Vagina (tissue), 2 donors: Measurements from ENCODE around the gene CIAO2B. TPM values are rescaled to one million over a fixed set of nuclear protein-coding genes. Genes with fewer than 3 reads are reported as not detected.

ENCODE experiments used
- DNase-seq, 2 donors: peaks; one replicate each; pipeline ENCODE4 v3.0.0-alpha.2; 2017; ENCODE audit errors: extremely low spot score in 2 of 2
- H3K27ac ChIP-seq: fragments of 200-600 bp; sonication (generic); one replicate; pipeline ENCODE4 v1.5.1; 2019
- H3K27me3 ChIP-seq: fragments of 200-600 bp; sonication (generic); one replicate; pipeline ENCODE4 v1.5.1; 2019
- H3K36me3 ChIP-seq, 2 donors: fragments of 200-600 bp; sonication (generic); one replicate each; pipeline ENCODE4 v1.5.1; 2017 to 2019
- H3K4me1 ChIP-seq: fragments of 200-600 bp; sonication (generic); one replicate; pipeline ENCODE4 v1.5.1; 2019
- H3K4me3 ChIP-seq, 2 donors: fragments of 200-600 bp; sonication (generic); 1 replicate in 1 of 2; 2 replicates in 1 of 2; pipeline ENCODE4 v1.5.1; 2016 to 2019
- H3K9me3 ChIP-seq: fragments of 200-600 bp; sonication (generic); one replicate; pipeline ENCODE4 v1.5.1; 2019
- CTCF ChIP-seq, 3 experiments: fragments of 450-650 bp in 2 of 3; fragments of 200-600 bp in 1 of 3; sonication (generic) in 1 of 3; IDR thresholded peaks; one replicate each; pipeline ENCODE4 v1.5.1; 2017 to 2019; ENCODE audit warnings: antibody characterized with exemption in 3 of 3, mild to moderate bottlenecking in 2 of 3, moderate library complexity in 2 of 3
- POLR2A ChIP-seq, 2 donors: fragments of 450-650 bp; IDR thresholded peaks; one replicate each; pipeline ENCODE4 v1.6.1; 2017; ENCODE audit warnings: antibody characterized with exemption in 2 of 2, mild to moderate bottlenecking in 2 of 2, moderate library complexity in 2 of 2
- POLR2AphosphoS5 ChIP-seq, 2 donors: sonication (generic); formaldehyde crosslinking; IDR thresholded peaks; one replicate each; pipeline ENCODE4 v1.9.0; 2017; ENCODE audit warnings: antibody characterized with exemption in 2 of 2, mild to moderate bottlenecking in 2 of 2, low read depth in 1 of 2; ENCODE audit not compliant: insufficient read depth in 1 of 2
- intact Hi-C: fragments of 100-400 bp; cut with DNase I; formaldehyde crosslinking; loops from one replicate; pipeline ENCODE4 v1.15.1; 2023
- total RNA-seq: library from RNA; depleted of rRNA; stranded (reverse); fragments of >200 nt; gene quantifications from one replicate; pipeline ENCODE4 v1.2.3, GENCODE V29; 2016

The CIAO2B gene
- total RNA-seq, 1 donor from 2014 or later = 105 TPM

GRCh38 chr16:66950437-66950836, 16.2 kb upstream of the CIAO2B start:
- no peak overlapping the region for H3K27ac ChIP-seq
- H3K36me3 ChIP-seq = no peaks in the 10 kb centered on the region
- TF ChIP-seq POLR2AphosphoS5 (IDR thresholded peaks at IDR 0.05; ENCODE audit: insufficient read depth in 1 of 2, low read depth in 1 of 2) = no peak
- TF ChIP-seq CTCF (IDR thresholded peaks at IDR 0.05) = no peak
- TF ChIP-seq POLR2A (IDR thresholded peaks at IDR 0.05) = no peak
- H3K9me3 ChIP-seq = no peaks in the 10 kb centered on the region
- no peak overlapping the region for H3K4me3 ChIP-seq
- no peaks in the 10 kb centered on the region for H3K27me3 ChIP-seq
- intact Hi-C loops = no loop called here
- H3K4me1 ChIP-seq = peaks cover 21% of the 10 kb centered on the region
- DNase-seq = no peak

- peaks cover 21% of the 10 kb centered on the region for H3K4me1 ChIP-seq
- TF ChIP-seq CTCF (IDR thresholded peaks at IDR 0.05) (no peak), POLR2A (IDR thresholded peaks at IDR 0.05) (no peak), POLR2AphosphoS5 (IDR thresholded peaks at IDR 0.05; ENCODE audit: insufficient read depth in 1 of 2, low read depth in 1 of 2) (no peak)
These were observed 15.3 kb upstream of the CIAO2B start for GRCh38 chr16:66949472-66949871.

GRCh38 chr16:66948837-66949225, 14.6 kb upstream of the CIAO2B start:
- H3K9me3 ChIP-seq = no peaks in the 10 kb centered on the region
- peaks cover 21% of the 10 kb centered on the region for H3K4me1 ChIP-seq
- intact Hi-C loops = no loop called here
- DNase-seq = no peak
- H3K27ac ChIP-seq = no peak overlapping the region
- H3K27me3 ChIP-seq = no peaks in the 10 kb centered on the region
- peak overlapping the region; percentile 52 to 69 for H3K4me3 ChIP-seq
- TF ChIP-seq POLR2A (IDR thresholded peaks at IDR 0.05) = no peak
- TF ChIP-seq POLR2AphosphoS5 (IDR thresholded peaks at IDR 0.05; ENCODE audit: insufficient read depth in 1 of 2, low read depth in 1 of 2) = no peak
- no peak for TF ChIP-seq CTCF (IDR thresholded peaks at IDR 0.05)
- peaks cover 0 to 2% of the 10 kb centered on the region in 2 donors for H3K36me3 ChIP-seq

More at GRCh38 chr16:66949472-66949871, 15.3 kb upstream of the CIAO2B start:
- H3K27ac ChIP-seq = no peak overlapping the region
- DNase-seq = no peak
- no peak overlapping the region for H3K4me3 ChIP-seq
- H3K36me3 ChIP-seq = no peaks in the 10 kb centered on the region
- intact Hi-C loops = no loop called here
- H3K9me3 ChIP-seq = no peaks in the 10 kb centered on the region
- no peaks in the 10 kb centered on the region for H3K27me3 ChIP-seq

DNA sequence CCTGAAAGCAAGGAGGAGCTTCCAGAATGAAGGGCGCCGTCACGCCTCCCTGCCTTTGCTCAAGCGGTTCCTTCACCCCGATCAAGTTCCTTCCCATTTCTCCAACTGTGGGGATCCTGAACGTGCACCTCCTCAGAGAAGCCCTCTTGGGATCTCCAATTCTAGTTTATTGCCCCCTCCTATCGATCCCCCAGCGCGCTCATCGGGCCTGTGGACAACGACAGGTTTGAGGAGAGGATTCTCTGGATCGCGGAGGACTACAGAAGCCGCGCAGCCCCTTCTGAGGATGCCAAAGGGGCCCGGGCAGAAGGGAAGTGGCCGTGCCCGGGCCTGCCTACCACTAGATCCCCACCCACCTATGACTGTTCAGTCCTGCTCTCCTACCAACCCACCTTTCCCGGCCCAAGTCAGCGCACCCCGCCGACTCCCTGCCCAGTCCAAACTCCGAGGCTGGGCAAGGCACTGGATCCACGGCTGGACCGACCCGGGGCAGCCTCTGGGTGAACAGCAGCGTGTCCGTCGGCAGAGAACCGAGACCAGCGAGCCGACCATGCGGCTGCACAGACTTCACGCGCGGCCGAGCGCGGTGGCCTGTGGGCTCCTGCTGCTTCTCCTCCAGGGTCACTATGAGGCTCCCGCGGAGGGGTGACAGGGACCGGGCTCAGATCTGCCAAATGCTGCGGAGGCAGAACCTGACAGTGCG, 14.1 kb upstream of the CIAO2B start:
- Histone ChIP-seq H3K36me3 (peaks cover 0 to 7% of the 10 kb centered on the region in 2 donors), H3K9me3 (no peaks in the 10 kb centered on the region), H3K4me1 (peaks cover 21% of the 10 kb centered on the region), H3K4me3 (peak overlapping the region; percentile 52 to 69), H3K27me3 (no peaks in the 10 kb centered on the region), H3K27ac (no peak overlapping the region)
- DNase-seq = no peak
- intact Hi-C loops = no loop called here
- TF ChIP-seq POLR2A (IDR thresholded peaks at IDR 0.05) (no peak), POLR2AphosphoS5 (IDR thresholded peaks at IDR 0.05; ENCODE audit: insufficient read depth in 1 of 2, low read depth in 1 of 2) (no peak), CTCF (IDR thresholded peaks at IDR 0.05) (no peak)

DNA sequence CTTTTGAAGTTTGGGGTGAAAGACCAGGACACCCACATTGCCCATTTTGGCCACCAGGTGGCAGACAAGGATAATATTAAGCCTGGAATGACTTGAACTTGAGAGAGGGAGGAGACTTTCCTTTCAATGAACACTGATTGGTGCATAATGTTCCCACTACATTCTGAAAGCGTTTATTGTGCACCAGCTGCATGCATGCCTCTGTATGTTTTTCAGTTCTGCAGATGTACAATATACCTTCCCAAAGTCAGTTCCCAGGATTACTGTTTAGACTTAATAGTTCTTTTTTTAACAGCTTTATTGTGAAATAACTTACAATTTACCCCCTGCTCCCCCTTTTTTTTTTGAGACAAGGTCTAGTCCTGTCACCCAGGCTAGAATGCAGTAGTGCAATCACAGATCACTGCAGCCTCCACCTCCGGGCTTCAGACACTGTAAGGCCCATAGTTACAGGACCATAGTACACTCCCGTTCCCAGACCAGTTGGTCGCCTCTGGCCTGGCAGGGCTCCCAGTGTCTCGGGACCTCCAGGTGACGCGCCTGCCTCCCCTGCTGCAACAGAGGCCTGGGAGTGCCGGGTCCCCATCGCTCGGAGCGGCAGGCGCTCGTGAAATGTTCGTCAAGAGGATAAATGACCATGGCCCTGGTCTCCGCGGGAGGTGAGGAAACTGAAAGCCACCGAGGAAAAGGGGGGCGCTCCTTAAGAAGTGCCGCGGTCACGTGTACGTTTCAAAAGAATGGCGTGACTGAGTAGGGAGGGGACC, 13.3 kb upstream of the CIAO2B start:
- intact Hi-C loops = no loop called here
- H3K27me3 ChIP-seq = no peaks in the 10 kb centered on the region
- H3K9me3 ChIP-seq = no peaks in the 10 kb centered on the region
- peak overlapping the region; percentile 52 to 69 for H3K4me3 ChIP-seq
- H3K36me3 ChIP-seq = peaks cover 0 to 15% of the 10 kb centered on the region in 2 donors
- no peak for DNase-seq
- TF ChIP-seq POLR2A (IDR thresholded peaks at IDR 0.05) (no peak), POLR2AphosphoS5 (IDR thresholded peaks at IDR 0.05; ENCODE audit: insufficient read depth in 1 of 2, low read depth in 1 of 2) (peak in 1 of 2 donors; percentile 69), CTCF (IDR thresholded peaks at IDR 0.05) (peak; percentile 80 to 91 (median 80))
- peaks cover 21% of the 10 kb centered on the region for H3K4me1 ChIP-seq
- H3K27ac ChIP-seq = no peak overlapping the region
